HG02870 (cell line): ENCODE data around the gene ECT2.
"Not testable (repeated sequence)": the region's sequence is repeated elsewhere in the genome, so short reads cannot be mapped to it uniquely, and the experiment has no call there.

Source experiments
- ATAC-seq: cut with Tn5 transposase; IDR thresholded peaks from one replicate; pipeline ENCODE4 v1.9.1; 2021; ENCODE audit warnings: mild to moderate bottlenecking, moderate library complexity; ENCODE audit not compliant: unreplicated experiment

ECT2 gene

DNA sequence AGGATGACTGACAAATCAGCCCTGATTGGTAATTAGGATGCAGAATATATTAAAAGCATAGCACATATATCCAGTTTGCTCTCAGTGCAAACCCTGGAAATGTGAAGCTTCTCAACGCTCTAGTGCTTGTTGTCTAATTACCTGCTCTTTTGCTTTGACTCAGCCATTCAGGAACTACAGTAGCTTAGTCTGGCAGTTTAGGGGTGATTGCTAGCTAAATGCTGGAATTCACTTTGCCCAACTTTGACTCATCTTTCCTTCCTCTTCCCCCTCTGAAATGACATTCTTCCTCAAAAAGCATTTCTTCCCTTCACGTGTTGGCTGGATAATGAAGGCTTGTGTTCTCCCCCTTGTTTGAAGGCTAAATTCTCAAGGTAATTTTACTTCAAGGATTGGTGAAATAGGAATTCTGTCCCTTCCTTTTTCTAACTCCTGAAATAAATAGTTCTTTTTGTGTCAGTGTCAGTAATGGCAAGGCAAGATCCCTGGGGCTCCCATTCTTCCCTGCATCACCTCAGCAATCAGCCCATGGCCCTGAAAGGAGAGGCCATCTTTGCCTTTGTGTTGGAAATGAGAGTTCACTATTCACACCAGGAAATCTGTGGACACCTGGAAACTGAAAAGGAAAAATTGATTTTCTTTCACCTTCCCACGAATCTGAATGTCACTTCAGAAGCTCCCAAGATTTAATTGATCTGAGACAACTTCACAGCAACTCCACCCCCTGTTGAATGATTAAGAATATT lies 103.6 kb downstream of the ECT2 start:
- ATAC-seq, result no peak

DNA sequence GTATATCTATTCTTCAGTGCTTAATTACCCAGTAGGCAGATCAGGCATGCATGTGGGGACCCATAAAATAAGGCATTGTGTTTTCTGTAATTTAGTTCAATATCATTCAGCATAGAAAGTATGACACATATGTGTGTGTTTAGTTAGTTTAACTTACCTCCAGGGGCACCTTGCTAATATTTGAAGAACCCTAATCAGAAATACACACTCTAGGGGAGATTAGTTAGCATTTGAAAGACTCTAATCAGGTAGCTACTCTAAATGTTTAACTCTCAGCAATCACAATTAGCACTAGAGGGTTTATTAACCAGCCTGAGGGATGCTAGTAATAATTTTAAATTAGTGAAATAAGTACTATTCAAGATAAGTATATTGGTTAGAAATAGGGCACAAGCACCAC lies 104.5 kb downstream of the ECT2 start:
- no peak for ATAC-seq

DNA sequence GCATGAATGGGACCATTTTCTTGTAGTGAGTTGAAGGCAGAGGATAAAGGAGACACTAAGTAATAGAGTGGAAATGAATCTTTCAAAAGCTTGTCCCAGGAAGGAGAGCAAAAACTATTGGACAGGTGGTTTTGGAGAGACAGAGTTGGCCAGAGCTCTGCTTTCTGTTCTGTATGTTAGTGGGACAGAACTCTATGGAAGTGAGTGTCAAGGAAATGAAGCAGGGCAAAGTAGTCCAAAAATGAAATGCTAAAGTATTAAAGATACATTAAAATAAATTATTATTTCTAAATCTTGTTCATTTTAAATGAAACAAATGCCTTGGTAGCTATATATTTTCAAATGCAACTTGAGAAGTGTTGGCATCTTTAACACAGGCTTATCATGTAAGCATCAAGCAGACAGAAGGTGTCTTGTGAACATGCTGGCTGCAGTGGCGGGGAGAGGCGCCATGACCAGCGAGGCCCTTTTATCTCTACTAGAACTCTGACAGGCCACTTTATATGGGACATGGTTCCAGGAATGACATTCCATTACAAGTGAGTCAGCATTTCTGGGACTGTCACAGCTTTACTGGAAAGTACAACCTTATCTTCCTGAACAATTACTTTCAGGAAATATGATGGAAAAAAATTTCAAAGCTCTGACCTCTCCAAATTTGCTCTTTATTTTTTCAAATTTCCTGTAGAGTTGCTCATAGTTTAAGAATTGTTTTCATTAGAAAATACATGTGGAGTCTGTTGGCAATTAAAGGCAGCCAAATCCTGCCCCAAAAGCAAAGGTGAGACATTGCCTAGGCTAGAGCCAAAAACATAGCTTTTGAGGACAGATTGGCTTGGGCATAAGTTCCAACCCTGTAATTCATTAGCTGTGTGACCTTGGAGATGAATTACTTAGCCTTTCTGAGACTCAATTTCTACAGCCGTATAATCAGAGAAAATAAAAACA lies 106.5 kb downstream of the ECT2 start:
- ATAC-seq, result no peak

DNA sequence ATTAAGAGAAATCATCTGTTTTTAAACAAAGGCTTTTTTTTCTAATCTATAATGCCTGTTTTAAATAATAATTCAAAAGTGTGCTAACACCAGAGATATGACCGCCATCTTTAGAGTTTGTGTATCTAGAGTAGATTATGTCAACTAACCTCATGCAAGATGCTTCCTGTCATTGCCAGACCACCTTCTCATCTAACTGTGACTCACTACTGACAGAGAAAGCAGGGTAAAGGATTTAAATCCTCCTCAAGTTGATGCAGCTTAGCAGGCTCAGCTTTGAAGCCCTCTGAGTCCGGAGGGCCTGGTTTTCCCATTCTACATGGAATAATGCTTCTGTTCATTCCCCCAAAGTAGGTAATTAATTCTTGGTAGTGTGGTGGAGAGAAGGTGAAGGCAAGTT lies 108.5 kb downstream of the ECT2 start:
- no peak for ATAC-seq

DNA sequence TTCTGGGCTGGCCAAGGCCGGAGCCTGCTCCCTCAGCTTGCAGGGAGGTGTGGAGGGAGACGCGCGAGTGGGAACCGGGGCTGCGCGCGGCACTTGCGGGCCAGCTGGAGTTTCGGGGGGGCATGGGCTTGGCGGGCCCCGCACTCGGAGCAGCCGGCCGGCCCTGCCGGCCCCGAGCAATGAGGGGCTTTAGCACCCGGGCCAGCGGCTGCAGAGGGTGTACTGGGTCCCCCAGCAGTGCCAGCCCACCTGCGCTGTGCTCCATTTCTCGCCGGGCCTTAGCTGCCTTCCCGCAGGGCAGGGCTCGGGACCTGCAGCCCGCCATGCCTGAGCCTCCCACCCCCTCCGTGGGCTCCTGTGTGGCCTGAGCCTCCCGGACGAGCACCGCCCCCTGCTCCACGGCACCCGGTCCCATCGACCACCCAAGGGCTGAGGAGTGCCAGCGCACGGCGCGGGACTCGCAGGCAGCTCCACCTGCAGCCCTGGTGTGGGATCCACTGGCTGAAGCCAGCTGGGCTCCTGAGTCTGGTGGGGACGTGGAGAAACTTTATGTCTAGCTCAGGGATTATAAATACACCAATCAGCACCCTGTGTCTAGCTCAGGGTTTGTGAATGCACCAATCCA lies 116.3 kb downstream of the ECT2 start:
- not testable (repeated sequence) for ATAC-seq

DNA sequence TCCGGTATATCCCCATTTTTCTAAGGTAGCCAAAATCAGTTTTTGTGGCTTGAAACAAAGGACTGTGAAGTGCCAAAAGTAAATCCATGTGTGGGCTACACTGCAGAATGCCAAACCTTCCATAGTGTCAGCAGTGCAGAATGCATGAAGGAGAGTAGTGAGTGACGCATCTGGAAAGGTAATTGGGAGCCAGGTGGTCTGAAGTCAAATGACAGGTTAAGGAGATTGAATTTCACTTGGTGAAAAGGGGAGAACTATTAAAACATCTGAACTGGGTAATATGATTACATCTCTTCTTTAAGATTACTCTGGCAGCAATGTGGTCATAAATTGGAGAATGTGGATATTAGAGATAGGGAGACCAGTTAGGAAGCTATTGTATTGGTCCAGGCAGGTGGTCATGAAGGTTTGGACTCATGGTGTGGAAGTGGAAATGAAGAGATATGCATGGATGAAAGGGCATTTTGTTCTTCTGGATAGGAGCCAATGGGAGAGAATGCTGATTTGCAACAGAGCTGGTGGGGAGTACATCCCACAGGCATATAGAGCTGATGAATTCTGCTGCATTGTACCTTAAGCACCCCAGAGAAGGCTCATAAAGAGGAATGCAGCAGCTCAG lies 118.2 kb downstream of the ECT2 start:
- ATAC-seq, result no peak

DNA sequence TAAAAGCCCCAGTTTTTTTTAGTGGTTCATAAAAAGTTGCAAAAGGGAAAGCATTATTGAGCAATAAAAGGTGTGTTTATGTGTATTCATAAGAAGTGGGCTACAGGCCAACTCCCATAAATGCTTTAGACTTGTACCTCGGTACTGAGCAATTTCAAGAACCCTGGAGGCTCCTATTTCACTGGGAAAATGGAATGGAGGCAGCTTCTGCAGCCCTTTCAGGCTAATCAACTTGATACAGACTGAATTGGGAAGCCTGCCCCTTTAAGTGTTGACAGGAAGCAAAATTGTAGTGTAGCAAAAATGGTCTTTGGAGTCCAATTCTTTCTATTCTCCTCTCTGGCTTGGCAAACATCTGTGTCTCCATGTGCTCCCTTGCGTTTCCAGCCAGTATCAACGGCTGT lies 118.8 kb downstream of the ECT2 start:
- ATAC-seq, result no peak

DNA sequence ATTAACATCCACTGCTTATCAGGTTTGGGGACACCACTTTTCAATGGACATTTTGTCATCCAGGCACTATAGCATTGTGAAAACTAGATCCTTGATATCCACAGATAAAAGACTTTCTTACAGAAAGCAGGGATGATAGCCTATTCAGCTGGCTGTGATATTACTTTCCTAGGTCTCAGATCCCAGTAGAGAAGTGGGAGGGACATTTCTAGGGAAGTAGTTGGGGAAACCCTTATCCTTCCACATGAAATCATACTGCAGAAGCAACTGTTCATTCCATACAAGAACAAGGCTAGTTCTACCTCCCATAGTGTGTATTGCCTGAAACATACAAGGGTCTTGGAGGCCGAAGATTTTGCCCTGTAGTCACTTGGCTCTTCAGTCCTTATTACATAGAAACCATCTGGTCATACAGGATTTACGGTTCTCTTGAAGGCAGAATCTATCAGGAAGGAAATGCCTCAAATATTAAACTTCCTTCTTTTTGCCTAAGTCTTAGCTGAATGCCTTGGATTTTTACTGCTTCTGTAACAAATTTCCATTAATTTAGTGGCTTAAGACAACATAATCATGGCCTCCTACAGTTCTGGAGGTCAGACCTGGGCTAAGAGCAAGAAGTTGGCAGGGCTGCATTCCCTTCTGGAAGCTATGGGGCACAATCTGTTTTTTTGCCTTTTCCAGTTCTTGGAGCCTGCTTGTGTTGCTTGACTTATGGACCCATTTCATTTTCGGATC lies 119.4 kb downstream of the ECT2 start:
- no peak for ATAC-seq
